HuH-7.5 (cell line): Measurements from ENCODE around the gene CNTNAP2.
"Not testable (repeated sequence)": the region's sequence is repeated elsewhere in the genome, so short reads cannot be mapped to it uniquely, and the experiment has no call there.

Experiments
- DNase-seq: peaks from one replicate; pipeline ENCODE4 v3.0.0; 2011; ENCODE audit warnings: low spot score

Gene CNTNAP2

DNA sequence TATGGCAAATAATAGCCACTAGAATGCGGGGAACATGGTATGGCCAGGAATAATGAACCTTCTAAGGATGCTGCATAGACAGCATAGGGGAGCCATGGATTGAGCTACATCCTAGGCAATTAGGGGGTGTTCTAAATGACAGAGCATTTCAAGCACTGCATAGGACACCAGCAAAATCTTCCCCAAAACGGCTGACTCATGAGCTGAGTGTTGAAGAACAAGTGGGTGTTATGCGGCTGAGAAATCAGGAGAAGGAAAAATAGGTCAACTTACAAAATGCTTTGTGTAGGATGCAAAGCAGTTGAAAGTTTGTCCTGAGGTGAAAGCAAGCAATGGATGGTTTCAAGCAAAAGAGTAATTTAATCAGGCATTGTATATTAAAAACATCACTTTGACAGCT, 1450.4 kb downstream of the CNTNAP2 start:
- DNase-seq: no peak

DNA sequence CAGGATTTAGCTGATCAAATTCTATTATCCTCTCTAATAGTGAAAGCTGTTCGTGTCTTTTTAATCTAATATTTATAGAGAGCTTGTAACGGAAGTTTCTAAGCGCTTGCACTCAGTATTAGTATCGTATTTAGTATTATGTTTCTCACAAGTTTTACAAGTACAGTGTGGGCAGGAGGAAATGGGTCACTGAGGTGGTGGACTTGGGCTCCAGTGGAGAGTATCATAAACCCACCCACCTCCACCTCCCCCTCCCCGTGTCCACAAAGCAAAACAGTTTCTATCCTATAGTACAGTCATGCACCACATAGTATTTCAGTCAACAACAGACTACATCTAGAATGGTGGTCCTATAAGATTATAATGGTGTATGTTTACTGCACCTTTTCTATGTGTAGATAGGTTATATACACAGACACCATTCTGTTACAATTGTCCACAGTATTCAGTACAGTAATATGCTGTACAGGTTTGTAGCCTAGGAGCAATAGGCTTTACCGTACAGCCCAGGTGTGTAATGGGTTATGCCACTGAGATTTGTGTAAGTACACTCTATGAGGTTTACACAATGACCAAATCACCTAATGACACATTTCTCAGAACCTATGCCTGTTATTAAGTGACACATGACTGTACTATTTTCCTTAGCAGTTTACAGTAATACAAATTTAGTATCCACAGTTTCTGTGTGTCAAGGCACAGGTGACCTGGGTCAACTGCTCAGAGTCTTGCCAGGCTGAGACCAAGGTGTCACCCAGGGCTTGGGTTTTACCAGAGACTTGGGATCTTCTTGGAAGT, 1452.7 kb downstream of the CNTNAP2 start:
- DNase-seq: no peak

DNA sequence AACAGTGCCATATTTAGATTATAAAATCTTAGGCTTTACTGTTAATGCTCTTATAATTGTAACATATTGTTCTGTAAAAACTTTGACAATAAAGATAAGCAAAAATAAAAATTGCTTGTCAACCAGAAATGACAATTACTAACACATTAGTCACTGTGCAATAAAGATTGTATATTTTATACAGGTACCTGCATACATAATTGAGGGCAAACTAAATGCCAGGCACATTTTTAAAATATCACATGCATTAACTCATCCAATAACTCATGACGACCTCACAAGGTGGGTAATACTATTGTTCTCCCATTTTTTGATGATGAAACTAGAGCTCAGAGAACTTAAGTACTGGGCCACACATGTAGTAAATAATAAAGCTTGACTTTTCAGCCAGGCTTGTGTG, 1453.8 kb downstream of the CNTNAP2 start:
- DNase-seq: no peak

DNA sequence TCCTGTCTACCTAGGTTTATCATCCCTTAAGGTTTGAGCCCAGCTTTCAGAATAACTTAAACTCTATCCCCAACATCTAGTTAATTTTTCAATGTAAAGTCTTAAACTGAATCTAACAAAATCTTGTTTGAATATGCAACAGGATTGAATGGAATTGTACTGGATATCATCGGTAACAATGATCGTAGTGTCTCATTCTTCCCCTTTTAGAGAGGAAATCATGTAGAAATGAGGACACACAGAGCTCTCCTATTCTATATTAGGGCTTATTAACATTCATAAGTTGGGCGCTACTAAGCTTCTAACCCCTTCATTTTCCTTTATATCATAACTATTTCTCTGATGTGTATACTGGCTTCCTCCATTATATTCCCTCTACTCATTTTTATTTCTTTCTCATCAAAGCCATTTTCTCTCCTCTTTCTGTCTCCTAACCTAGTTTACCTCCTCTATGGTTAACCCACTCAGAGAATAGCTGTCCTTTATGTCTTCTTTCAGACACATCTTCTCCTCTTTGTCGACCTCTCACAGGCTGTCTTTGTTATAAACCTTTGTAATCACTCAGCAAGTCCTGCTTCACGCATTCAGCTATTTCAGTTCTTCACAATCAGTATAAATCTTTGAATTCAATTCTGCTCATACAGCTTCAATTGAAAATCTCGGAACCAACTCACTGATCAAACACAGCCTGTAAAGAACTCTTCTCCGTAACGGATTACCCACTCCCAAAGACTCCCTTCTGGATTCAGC, 1455.0 kb downstream of the CNTNAP2 start:
- no peak for DNase-seq

DNA sequence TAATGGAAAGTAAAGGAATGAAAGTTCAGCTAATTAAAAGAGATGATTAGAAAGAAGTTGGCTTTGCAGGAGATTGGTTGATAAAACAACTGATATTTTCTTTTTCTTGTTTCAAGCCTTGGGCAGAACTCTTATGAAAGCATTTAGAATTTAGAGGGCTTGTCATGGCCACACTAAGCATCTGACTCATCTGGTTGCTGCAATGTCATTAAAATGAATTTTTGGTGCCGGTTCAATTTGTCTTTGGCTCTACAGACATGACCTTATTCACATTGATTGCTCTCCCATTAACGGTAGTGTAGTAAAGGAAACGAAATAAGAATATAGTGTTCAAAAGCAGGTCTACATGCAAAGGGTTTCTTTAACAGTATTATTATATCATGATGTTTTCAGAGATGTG, 1461.6 kb downstream of the CNTNAP2 start:
- DNase-seq: no peak

DNA sequence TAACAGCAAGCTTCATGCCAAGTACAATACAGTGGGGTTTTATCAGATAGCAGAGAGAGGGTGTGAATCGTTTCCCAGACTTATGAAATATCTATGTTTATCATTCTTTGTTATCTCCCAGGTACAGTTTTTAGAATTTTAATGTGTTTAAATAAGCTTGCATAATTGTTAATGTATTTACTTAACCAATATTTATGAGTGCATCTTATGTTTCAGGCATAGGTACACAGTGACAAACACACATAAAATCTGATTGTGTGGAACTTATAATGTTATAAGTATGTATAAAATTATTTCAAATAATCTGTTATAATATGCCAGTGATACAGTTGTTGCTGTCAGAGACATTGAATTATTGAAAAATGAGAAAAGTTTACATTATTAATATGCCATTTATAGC, 1462.5 kb downstream of the CNTNAP2 start:
- no peak for DNase-seq

DNA sequence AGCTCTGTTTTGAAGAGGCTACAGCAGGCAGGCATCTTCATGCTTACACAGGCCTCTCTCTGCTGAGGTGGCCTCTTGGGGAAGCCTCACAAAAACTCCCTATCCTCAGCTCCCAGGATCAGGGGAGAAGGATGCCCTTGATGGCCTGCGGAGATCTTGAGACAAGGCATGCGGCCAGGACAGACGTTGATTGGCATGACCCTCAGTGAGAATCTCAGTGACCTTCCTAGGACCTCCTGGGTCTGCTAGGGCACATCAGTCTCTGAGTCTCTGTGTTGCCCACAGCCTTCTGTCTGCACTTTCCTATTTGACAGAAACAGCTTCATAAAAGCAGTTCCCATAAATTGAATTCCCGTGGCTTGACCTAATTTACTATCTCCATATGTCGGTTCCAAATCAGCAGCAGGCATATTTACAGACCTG, 1468.2 kb downstream of the CNTNAP2 start:
- no peak for DNase-seq

DNA sequence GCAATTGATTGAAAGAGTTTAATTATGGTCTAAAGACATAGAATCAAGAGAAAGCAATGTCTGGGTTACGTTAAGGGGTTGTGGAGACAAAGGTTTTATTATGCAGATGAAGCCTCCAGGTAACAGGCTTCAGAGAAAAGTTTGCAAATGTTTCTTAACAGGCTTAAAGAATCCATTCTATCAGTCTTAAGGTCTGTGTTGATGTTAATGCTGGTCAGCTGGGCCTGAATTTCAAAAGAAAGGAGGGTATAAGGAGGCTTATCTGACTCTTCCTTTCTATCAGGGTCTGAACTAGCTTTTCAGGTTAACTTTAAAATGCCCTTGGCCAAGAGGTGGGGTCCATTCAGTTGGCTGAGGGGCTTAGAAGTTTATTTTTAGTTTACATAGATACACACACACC, 1469.5 kb downstream of the CNTNAP2 start:
- no peak for DNase-seq

DNA sequence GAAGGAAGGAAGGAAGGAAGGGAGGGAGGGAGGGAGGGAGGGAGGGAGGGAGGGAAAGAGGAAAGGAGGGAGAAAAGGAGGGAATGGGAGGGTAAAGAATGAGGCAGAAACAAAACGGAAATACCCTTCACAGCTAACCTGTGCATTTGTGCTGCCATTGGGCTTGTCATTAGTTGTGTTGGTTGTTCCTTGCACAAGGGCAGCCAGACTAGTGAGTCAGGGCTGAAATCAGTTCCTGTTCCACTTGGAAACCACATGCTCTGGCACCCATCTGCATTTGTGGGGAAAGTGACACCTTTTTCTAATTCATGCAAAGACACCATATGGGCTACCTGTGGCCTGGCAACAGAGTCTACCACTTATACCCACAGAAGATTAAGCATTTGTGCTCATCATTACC, 1469.9 kb downstream of the CNTNAP2 start:
- no peak for DNase-seq

DNA sequence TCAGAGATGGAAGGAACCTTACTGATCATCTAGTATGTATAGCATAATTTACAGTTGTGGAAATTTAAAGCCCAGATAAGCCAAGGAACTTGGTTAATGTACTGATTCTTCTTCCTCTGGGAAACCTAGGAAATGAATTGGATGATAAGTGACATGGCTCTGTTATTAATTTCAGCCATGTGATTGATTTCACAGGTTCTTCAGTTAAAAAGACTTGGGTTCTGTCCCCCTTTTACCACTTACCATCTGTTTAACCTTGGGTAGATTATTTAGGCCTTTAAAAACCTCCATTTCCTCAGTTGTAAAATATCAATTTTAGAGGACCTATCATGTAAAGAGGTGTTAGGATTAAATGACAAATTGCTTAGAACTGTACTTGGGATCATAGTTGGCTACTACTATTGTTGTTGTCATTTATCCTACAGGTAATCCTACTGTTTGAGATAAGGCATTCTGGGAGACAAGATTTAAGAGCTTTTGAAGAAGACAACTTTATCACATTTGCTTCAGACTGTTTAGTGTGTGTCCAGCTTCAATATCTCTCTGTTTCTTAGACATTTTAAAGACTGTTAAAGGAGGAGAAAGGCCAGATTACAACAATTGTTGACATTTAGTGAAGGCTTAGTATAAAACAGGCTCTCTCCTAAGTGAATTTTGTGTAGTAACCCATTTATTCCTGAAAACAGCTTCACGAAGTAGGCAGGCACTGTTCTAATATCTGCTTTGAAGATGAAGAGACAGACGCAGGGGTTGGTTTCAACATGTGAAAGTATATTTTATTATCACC, 1476.9 kb downstream of the CNTNAP2 start:
- no peak for DNase-seq

DNA sequence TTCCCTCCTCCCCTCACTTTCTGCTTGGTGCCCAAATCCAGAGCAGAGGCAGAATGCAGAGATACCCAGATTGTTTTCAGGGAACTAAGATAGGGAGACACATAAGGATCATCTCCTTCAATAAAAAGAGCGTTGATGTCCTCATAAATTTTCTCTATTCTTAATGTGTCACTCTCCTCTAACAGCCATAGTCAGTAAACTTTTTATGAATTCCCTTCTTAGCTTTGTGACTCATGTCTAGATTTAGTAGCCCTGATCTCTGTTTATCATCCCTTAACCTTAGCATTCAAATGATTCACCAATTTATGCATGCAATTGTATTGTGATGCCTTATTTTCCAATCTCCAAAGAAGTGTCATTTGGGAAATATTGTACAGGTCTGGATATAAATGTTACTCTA, 1478.4 kb downstream of the CNTNAP2 start:
- no peak for DNase-seq

DNA sequence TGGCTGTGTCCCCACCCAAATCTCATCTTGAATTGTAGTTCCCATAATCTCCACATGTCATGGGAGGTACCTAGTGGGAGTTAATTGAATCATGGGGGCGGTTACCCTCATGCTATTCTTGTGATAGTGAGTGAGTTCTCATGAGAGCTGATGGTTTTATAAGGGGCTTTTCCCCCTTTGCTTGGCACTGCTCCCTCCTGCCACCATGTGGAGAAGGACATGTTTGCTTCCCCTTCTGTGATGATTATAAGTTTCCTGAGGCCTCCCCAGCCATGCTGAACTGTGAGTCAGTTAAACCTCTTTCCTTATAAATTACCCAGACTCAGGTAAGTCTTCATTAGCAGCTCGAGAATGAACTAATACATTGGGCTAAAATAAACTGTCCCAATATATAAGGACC, 1482.1 kb downstream of the CNTNAP2 start:
- DNase-seq: not testable (repeated sequence)

DNA sequence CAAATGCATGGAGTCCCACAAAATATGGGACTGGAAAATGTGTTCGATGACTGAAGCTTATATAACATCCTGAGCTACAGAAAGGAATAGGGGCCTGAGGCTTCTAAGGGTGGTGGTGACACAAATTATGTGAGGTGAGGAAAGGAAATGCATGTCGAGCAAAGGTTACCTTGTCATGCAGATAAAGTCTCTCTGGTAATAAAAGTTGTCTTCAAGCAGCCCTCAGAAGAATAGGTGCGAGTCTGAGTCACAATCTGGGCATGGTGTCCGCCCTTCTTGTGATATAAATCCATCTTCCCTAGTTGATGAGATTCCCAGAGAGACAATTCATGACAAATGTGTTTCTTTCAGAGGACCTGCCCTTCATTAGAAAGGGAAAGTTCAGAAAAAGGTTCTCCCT, 1488.7 kb downstream of the CNTNAP2 start:
- DNase-seq: no peak

DNA sequence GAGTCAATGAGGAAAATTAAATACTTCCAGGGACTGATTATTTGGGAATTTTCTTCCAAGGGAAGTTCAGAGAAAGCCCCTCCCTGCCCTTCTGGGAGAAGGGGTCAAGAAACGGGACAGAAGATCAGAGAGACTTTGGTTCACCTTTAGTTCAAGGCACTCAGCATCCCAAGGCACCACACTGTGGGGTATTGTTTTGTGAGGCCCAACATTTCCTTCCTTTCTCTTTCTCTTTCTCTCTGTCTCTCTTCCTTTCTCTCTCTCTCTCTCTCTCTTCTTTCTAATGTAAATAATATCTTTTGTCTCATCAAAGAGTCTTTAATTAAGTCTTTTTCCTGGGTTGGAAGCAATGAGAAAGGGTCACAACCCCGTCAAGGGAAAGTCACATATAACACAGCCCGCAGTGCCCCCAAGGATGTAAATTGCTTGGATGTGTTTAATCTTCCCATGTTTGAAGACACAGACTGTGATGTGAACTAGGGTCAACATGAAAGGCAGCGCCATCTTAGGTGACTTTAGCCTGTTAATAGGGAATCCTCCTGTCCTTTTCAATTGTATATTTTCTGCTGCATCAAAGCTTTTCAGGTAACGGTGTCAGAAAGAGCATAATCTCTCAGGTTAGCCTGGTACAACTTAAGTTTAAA, 1490.7 kb downstream of the CNTNAP2 start:
- DNase-seq: no peak

DNA sequence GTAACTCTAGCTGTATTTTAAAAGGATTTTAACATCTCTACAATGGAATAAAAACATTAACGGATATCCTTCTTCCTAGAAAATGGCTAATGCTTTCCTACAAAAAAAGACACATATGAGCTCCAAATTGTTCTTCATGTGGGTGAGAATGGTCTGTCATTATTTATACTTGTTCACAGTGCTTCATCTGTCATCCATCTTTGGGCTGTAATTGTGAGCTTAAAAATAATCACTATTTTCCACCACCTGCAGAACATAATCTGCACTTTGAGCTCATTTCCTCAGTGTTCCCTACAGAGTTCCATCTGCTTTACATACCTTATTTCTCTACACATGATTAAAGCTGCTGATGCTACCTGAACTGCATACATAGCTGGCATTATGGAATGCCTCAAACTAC, 1494.8 kb downstream of the CNTNAP2 start:
- no peak for DNase-seq

DNA sequence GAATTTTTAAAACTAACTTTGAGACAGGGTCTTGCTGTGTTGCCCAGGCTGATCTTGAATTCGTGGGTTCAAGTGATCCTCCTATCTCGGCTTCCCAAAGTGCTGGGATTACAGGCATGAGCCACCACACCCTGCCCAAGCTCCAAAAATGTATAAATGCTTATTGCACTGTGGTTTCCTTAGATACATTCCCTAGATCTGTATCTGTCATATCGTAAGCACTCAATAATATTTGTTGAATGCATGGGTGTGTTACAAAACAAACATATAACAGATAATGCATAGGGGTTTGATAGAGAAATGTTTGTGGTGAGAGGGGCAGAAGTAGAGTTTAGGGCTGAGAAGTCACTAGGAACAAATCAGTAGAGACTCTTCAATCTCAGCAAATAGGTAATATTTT, 1518.7 kb downstream of the CNTNAP2 start:
- DNase-seq: no peak

DNA sequence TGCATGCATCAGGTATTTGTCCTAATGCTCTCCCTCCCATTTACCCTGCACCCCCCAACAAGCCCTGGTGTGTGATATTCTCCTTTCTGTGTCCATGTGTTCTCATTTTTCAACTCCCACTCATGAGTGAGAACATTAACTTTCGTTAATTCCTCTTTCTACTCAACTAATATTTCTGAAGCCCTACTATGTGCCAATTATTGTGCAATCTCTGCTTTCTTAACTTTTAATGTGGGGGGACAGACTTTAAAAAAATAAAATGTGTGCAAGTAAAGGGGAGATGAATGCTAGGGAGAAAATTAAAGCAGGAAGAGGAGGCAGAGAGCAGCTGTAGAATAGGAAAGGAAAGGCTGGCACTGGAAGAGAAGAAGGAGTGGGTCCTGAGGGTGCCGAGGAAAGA, 1520.0 kb downstream of the CNTNAP2 start:
- DNase-seq: no peak

DNA sequence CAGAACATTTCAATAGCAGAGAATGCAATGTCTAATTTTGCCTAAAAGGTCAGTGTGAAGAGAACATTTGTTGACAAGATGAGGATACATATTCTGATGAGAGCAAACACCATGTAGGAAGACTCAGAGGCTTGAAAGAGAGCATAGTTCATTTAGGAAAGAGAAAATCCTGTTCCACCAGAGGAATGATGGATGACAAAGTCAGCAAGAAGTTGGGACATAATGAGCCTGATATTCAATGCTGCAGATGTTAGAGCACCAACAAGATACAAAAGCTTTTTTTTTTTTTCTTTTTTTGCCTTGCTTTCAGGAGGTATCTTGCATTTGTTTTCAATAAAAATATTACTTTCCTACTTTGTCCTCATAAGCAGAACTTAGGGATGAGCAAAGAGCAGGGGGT, 1522.0 kb downstream of the CNTNAP2 start:
- no peak for DNase-seq

DNA sequence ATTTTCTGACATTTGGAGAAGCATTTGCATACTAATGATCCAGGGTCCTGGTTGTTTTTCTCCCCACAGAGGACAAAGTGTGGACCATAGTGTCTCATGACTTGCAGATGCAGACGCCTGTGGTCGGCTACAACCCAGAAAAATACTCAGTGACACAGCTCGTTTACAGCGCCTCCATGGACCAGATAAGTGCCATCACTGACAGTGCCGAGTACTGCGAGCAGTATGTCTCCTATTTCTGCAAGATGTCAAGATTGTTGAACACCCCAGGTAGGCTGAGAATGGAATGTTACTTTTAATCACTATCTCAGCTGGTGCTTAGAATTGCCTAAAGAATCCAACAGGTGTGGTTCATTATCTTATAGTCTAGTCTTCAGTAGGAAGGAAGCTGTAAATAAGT, 1522.4 kb downstream of the CNTNAP2 start:
- no peak for DNase-seq

DNA sequence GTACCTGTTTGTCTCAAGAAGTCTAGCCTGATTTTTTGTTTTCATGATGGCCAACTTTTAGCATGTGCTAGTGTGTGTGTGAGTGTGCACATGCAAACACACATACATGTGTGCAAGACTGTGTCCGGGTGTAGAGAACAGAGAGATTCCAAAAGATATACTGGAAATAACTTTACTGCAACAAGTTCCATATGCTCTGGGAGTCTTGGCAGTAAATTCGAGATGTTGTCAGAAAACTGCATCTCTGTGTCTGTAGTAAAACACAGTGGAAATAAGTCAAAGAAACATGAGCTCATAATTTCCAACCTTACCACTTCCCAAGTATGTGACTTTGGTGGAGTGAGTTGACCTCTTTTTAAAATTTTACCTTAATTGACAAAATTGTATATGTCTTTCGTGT, 1523.2 kb downstream of the CNTNAP2 start:
- no peak for DNase-seq

DNA sequence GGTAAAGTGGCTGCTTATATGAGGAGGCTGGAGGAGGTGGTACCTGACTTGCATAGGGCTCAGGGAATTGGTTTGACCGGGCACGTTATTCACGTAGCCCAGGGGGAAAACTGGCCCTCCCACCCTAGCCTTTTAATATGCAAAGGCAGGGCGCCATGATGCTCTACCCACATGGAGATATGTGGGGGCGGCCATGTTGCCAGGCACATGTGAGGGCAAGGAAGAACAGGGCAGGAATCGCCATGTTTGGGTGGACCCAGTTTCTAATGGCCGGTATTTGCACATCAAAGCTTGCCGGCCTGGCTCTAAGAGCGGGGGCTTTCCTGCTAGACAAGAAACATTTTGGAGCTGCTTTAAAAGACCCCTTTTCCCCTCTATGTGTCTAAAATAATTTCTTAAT, 1524.2 kb downstream of the CNTNAP2 start:
- DNase-seq: no peak

DNA sequence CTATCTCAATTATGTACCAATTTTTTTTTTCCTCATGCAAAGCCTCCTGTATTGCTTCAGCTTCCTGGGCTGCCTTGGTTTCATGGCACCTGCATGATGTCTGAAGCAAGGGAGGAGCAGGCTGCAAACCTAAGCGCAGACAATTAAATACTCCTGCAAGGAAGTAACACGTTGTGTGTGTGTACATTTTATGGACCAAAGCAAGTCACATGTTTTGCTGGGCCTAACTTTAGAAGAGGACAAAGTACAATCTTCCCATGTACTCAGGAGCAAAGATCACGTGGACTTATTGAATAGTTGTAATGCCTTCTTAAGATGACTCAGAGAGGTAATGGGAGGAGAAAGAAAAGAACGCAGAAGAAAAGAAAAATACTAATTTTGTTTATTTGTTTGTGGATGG, 1530.0 kb downstream of the CNTNAP2 start:
- DNase-seq: no peak
